GM18498 (cell line): ENCODE data around the gene LINGO1.

ENCODE experiments used
- ATAC-seq: cut with Tn5 transposase; IDR thresholded peaks from one replicate; pipeline ENCODE4 v1.9.1; 2021; ENCODE audit warnings: mild to moderate bottlenecking, moderate library complexity; ENCODE audit not compliant: unreplicated experiment

LINGO1 gene

DNA sequence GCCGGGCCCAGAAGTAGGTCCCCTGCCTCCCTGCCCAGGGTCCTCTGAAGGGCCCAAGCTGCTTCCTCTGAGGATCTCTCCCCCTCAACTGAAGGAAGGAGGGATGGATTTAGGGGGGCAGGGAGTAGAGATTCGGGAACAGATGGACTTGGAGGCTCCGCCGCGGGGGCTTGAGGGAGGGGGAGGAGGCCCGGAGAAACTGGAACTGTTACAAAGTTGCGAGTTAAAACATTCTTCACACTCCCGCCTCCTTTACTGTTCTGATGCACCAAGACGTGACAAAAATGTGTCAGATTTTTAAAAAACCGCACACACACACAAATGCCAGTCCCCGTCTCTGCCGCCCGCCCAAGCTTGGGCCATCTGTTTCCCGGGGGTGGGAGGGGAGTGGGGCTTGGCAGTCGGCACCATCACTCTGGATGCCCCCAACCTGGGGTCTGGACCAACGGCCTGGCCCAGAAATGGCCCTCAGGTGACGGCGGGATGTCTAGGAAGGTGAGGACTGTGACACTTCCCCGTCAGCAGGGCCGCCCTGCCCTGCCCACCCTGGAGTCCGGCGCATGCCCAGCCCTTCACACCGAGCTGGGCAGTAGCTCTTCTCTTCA is 25.0 kb upstream of the LINGO1 start:
- ATAC-seq, result no peak

DNA sequence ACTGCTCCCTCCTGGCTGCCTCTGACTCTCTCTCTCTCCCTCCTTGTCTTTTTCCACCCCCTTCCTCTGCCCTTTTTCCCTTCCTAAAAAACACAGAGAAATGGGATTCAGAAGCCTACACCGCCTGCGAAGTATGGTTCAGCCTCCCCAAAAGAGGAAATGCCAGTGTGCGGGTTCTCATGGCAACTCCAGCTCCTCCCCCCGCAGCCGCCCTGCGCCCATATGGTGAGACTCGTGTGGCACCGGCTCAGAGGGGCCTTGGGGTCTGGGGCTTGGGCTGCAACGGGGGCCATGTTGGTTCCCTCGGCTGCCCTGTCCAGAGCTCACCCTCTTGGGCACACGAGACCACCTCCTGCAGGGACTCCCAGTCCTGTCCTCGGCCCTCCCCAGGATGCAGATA is 23.6 kb upstream of the LINGO1 start:
- ATAC-seq, result no peak

DNA sequence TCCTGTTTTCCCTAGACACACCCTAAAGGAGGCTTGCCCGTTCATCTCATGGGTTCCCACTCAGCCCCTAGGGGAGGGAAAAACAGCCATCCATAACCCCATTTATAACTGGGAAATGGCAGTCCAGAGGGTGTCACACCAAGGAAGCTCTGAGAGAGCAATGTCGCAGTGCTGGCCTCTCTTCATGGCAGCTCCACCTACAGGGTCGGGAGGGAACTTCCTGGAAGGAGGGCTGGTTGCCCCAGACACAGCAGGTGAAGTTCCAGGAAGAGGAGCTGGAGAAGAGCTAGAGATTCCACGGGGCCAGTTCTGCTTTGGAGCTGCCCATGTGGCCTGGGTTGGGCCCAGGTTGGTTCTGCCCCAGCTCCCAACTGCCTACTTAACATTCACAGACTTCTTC is 22.3 kb upstream of the LINGO1 start:
- no peak for ATAC-seq

DNA sequence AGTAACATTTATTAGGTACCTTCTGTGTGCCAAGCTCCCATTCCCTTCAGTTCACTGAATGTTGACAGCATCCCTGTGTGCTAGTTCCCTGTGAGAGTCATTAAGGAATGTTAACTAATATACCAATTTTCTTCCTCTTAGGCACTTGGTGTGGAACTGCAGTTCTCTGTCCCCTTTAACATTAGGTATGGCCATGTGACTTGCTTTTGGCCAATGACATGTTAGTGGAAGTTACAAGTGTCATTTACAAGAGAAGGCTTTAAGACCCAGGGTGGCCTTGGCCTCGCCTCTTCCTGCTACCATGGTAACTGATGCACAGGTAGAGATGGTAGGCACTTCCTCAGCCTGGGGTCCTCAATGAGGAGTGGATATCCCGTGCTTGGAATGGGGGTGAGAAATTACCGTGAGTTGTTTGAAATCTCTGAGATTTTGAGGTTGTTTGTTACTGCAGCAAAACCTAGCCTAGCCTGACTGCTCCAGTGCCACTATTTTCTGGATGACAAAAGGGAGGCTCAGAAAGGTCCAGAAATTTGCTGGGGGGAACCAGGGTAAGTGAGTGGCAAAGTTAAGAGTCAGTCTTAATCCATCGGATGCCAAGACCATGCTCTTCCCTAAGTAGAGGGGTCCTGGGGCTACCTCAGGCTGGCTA is 21.2 kb upstream of the LINGO1 start:
- no peak for ATAC-seq

DNA sequence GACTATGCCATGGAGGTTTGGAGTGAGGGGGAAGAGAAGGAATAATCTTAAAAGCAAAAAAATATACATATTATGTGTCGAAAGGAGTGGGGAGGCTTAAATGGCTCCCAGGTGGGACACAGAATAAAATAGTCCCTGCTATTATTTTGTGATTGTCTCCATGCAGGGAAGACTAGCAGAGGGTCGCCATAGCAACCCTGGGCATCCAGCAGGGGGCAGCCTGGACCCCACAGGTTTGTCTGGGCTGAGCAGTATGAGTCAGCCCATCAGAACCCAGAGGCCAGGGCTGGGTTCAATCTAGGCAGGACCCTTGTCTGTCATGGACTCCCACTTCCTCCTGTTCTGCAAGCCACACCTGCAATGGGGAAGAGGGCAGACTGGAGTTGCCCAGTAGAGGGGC is 17.6 kb upstream of the LINGO1 start:
- ATAC-seq, result no peak

DNA sequence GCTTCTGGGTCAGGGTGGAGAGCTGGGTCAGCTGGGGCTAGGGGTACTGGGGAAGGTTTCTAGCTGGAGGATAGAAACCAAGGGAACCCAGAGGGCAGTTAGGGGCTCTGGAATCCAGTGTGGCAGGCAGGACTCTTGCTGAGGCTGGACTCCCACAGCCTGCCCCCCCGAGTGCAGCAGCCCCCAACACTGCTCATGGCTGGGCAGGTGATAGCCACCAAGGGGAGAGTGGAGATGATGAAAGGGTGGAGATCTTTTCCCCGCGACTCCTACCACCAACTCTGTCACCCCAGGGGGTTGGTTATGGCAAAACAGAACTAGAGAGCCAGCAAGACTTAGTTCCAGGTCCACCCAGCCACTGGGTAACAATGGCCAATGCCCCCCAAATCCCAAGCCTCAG is 16.9 kb upstream of the LINGO1 start:
- ATAC-seq, result no peak

DNA sequence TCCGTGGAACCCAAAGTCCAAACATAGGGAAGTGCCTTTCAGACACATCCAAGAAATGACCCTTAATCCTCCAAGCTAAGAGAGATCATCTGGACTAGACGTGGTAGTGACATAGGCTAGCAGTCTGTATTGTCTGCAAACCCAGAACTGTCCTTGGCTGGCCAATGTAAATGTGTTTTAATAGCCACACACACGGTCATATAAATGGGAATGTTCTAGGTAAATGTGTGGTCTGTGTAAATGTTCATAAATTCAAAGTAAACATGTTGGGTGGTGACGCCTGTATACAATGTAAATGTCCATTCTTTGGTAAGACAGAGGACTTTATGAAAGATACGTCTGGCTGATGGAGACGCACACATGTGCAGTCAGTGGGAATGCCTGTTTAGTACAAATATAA is 16.3 kb upstream of the LINGO1 start:
- no peak for ATAC-seq

DNA sequence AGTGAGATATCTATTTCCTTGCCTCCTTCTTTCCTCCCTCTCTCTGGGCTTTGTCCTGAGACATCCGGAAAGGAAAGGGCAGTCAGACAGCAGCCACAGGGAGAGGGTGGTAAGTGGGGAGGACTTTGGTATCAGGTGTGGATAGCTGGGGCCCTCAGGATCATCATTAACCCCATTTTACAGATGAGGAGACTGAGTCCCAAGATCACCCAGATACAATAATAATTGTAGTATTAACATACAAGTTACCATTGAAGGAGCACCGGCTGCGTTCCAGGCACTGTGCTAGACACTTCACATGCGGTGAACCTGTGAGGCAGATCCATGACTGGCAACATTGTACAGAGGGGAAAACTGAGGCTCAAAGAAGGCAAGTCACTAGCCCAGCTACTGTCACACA is 15.2 kb upstream of the LINGO1 start:
- ATAC-seq, result no peak

DNA sequence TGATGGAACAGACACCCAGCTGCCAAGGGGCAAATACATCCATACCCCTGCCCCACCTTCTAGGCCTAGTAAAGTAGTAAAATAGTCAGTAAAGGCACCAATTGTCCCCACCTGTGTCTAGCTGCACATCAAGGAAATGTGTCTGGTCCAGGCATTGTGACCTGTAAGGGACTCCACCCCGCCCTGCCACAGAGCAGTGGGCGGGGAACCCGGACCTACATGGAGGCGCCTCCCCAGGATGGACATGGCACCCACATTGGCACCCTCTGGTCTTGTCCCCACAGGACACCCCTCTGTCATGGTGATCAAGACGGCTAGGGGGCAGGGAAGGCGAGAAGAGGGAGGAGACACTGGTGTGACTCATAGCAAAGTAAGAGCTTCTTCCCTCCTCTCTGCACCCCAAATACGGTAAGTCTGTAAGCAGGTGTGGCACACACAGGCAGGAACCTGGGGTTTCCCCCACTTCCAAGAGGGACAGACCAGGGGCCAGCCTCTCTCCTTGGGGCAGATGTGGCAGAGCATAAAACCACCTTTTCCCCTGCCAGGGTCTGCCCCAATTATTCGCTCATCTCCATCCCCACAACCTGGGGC is 13.5 kb upstream of the LINGO1 start:
- ATAC-seq, result no peak

DNA sequence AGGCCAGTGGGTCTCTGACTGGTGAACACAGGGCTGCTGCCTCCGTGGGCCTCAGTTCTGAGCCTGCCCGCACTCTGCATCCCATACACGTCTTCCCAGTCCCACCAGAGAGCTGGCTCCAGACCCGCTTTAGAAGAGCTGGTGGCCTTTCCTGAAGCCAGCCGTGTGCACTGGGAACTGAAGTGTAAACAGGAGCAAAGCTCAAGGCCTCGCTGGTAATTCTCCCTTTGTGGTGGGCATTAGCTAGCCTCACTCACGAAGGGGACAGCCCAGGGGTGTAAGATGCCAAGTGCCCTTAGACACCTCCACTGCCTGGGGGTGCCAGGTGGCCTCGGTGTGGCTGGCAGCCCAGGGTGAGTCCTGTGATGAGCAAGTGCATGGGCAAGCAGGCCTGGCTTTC is 12.9 kb upstream of the LINGO1 start:
- no peak for ATAC-seq

DNA sequence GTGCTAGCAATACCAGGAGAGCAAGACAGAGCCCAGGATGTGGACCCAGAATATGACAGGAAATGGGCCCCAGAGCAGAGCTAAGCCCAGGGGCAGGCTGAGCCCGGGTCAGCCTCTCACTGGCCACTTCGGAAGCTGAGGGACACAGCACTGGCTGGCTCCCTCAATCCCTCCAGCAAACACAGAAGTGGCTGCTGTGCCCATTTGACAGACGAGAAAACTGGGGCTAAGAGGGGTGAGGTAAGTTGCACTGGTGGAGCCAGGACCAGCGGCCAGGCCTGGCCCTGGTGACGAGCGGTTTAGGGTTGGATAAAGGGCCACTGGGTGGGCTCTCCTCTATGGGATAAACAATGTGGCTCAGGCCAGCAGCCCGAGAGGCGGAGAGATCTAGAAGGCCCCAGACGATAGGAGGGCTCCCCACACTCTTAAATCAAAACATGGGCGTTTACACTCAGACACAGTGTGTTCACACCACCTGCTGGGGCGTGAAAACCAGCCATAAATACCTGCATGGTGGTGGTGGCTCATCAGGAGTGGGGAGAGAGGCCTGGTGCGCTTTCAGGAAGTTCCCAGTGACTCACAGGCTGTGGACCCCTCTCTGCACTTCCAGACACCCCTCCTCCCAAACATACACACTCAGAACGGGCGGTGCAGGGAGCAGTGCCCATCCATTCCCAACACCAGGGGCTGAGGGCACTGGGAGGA is 12.0 kb upstream of the LINGO1 start:
- no peak for ATAC-seq

DNA sequence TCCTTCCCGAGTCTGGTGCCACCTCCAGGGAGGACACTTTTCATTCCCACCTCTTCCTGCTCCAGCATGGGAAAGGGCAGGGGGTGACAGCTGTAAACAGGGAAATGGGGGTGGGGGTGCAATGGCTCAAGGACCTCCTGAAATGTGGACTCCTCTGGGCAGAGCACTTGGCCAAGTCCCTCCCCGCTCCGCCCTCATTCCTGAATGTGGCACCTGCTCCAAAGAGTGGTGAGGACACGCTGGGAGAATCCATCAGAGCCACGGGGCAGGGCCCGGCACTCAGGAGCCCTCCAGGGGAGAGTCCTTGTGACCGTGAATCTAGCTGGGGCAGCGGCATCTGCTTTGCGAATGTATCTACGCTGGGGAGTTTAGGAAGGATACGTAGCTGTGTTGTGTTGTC is 11.1 kb upstream of the LINGO1 start:
- ATAC-seq, result no peak

DNA sequence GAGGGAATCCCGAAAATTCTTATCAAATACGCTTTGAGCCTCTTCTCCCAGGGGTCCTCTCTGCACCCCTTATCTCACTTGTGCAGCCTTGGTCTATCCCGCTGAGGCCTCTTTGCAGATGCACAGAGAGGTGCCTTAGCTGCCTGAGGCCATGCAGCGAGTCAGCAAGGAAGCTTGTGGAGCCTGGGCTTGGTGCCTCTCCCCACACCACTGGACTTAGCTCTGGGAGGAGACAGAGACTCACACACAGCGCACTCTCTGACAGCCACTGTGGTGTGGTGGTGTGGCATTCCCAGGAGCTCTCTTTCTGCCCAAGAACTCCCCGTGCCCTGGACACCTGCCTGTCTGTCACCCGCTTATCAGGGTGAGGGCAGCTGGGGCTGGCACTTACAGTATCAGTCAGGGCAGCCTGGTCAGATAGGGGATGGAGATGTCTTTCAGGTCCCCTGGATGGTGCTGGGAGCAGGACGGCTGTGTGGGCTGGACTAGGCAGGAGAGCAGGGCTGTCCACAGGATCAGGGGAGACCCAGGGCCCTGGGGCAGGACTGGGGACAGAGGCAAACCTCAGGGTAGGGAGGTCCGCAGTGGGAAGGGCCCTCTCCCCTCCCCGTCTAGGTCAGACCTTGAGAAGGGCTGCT is 10.2 kb upstream of the LINGO1 start:
- ATAC-seq, result no peak

DNA sequence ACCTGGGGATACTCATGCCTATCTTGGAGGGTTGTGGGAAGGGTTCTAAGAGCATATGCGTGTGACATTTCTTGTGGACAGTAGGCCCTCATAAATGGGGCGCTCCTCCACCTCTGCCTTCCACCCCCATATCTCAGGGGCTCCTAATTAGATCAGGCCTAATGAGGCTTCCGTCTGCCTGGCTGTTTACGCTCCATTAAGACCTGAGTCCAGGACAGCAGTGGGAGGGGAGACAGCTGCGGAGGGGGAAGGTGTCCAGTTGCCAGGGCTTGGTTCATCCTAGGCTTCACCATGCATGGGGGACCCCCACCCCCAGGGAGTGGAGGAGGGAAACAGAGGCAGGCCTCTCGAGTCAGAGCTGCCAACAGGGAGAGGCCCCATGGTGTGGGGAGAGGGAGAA is 9.3 kb upstream of the LINGO1 start:
- ATAC-seq, result no peak

DNA sequence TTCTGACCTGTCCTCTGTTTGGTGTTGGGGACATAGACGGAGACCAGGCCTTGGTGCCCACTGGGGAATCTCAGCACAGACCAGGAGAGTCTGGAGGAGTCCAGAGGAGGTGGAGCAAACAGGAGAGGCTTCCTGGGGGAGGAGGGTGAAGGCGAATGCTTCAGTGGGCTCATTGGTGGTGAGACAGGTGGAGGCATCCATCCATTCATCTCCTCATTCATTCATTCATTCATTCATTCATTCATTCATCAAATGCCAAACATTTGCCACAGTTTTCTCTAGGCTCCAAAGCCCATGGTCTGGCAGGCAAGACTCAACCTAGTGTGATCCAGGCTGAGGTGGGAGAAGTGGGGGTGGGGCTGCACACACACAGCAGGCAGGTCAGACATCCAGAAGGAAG is 7.9 kb upstream of the LINGO1 start:
- no peak for ATAC-seq

DNA sequence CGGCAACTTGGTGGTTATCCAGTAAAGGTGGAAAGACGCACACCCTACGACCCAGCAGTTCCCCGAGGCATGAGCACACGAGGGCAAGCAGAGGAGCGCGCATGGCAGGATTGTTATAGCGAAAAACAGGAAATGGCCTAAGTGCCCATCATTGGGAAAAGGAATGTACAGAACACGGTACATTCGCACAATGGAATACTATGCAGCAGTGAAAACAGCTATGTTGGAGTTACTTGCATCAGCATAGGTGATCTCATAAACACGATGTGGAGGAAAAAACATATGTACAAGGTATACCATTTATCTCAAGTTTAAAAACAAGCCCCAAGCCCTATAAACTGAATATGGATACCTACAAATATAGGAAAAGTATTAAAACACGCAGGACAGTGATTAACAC is 6.7 kb upstream of the LINGO1 start:
- no peak for ATAC-seq

DNA sequence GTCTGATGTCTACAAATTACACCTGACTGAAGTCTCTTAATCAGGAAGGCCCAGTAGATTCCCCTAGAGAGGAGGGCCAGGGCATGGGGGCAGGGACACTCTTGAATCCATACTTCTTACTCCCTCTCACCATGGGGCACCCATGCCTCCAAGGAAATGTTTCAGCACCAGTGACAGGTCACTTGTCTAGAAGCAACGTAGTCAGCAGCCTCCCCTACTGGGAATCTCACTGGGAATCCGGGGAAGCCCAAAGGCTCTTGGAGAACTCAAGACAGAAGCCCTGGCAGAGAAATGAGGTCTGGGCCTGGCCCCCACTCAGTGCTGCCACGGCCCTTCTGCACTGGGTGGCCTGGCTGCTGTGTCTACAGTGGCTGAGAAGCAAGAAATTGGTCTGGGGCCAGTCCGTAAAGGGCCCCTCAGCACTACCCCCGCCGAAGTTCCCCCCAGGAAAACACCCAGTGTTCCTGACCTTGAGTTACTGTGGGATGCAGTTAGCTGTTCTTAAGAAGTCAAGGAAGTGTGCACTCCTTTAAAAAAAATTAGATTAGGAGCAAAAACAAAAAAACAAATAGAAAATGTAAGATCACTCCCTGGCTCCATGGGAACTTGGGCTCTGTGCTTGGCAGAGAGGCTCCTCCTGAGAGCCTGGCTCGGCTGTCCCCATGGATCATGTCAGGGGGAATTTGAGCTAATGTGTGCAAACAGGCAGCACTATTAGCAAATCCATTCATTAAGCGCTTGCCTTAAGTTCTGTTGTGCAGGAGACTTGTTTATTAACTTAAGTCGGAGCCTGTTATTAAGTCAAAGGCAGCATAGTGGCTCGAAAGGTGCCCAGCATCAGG is 5.4 kb upstream of the LINGO1 start:
- ATAC-seq, result no peak

DNA sequence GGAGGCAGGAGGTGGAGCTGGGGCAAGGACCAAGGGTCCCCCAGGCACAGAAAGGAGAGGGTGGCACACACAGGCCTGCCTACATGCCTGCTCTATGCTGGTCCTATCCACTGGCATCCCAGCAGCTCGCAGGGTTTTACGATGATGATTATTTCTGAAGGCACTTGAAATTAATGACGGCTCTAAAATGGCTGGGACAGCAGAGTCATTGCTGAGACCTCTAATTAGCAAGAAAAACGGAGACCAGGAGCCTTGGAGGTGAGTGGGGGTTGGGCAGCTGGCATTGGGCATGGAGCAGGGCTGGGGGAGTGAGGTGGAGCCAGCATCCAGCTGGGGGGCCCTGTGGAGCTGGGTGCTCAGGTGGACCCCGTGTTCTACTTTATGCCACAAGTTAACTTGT is 3.5 kb upstream of the LINGO1 start:
- no peak for ATAC-seq

DNA sequence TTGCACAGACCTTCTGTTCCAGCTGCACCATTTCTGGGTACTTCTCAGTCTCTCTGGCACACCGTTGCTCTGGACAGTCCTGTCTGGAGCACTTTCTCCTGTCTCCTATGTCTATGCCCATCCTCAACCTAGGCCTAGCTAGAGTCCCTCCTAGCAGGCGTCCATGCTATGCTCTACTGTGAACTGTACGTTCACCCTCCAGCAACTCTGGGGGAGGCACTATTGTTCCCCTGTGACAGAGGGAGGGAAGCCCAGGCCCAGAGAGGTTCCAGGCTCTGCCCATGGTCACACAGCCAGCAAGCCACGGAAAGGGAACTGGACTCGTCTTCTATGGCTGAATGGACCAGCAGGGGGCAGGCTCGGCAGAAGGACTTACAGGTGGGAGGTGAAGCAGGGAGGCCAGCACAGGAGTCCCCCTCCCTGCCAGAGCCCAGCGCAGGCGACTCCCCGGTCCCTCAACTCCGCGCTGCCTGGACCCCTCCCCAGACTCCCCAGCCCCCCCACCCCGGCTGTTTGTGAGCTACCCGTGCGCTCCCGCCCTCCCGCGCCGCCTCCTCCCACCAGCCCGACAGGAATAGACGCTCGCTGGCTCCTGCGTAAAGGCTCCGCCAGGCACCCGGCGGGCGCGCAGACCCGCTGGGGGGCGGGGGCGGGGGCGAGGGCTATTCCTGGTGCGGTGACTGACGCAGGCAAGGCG is 1.7 kb upstream of the LINGO1 start:
- ATAC-seq, result no peak

DNA sequence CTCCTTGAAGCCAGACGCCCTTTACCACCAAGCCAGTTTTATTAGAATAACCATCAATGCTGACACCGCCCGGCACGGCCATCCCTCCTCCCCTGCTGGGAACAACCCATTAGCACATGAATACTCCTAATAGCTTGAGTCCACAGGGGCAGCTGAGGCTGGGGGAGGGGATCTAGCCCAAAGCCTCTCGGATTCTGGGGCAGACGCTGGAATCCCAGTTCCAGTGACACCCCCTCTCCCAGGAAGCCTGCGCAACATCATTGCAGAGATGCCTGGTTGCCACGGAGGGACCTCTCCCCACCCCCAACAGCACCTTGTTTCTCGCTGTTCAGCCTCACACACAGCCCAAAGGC is 1.2 kb upstream of the LINGO1 start:
- no peak for ATAC-seq
